ENCODE results near the gene APOL1. TPM values are rescaled to one million over a fixed set of nuclear protein-coding genes. Genes with fewer than 3 reads are reported as not detected.

The APOL1 gene
- total and polyA plus RNA-seq, 9 of the 15 experiments (the other 6 are each of a cell fraction or from before 2014, with no cell fraction given), result 2.5 to 9.7 (median 5.6) TPM

DNA sequence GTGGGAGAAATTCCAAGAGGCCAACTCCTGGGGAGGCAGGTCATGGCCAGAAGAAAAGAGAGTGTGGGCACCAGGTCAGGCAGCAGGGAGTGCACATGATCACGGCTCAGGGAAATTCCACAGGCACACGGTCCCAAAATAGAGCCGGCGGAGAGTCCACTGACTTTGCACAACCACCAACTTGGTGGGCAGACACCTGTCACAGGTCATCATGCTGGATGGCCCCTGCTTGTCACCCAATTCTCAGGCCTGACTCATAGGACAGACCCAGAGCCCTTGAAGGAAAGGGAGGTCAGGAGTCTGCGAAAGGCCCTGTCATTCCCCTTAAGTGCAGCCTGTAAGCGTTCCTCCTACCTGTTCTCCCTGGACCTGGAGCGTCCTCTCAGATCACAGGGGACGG, 29.4 kb upstream of the APOL1 start (continued):
- TF ChIP-seq, protein P1, sequence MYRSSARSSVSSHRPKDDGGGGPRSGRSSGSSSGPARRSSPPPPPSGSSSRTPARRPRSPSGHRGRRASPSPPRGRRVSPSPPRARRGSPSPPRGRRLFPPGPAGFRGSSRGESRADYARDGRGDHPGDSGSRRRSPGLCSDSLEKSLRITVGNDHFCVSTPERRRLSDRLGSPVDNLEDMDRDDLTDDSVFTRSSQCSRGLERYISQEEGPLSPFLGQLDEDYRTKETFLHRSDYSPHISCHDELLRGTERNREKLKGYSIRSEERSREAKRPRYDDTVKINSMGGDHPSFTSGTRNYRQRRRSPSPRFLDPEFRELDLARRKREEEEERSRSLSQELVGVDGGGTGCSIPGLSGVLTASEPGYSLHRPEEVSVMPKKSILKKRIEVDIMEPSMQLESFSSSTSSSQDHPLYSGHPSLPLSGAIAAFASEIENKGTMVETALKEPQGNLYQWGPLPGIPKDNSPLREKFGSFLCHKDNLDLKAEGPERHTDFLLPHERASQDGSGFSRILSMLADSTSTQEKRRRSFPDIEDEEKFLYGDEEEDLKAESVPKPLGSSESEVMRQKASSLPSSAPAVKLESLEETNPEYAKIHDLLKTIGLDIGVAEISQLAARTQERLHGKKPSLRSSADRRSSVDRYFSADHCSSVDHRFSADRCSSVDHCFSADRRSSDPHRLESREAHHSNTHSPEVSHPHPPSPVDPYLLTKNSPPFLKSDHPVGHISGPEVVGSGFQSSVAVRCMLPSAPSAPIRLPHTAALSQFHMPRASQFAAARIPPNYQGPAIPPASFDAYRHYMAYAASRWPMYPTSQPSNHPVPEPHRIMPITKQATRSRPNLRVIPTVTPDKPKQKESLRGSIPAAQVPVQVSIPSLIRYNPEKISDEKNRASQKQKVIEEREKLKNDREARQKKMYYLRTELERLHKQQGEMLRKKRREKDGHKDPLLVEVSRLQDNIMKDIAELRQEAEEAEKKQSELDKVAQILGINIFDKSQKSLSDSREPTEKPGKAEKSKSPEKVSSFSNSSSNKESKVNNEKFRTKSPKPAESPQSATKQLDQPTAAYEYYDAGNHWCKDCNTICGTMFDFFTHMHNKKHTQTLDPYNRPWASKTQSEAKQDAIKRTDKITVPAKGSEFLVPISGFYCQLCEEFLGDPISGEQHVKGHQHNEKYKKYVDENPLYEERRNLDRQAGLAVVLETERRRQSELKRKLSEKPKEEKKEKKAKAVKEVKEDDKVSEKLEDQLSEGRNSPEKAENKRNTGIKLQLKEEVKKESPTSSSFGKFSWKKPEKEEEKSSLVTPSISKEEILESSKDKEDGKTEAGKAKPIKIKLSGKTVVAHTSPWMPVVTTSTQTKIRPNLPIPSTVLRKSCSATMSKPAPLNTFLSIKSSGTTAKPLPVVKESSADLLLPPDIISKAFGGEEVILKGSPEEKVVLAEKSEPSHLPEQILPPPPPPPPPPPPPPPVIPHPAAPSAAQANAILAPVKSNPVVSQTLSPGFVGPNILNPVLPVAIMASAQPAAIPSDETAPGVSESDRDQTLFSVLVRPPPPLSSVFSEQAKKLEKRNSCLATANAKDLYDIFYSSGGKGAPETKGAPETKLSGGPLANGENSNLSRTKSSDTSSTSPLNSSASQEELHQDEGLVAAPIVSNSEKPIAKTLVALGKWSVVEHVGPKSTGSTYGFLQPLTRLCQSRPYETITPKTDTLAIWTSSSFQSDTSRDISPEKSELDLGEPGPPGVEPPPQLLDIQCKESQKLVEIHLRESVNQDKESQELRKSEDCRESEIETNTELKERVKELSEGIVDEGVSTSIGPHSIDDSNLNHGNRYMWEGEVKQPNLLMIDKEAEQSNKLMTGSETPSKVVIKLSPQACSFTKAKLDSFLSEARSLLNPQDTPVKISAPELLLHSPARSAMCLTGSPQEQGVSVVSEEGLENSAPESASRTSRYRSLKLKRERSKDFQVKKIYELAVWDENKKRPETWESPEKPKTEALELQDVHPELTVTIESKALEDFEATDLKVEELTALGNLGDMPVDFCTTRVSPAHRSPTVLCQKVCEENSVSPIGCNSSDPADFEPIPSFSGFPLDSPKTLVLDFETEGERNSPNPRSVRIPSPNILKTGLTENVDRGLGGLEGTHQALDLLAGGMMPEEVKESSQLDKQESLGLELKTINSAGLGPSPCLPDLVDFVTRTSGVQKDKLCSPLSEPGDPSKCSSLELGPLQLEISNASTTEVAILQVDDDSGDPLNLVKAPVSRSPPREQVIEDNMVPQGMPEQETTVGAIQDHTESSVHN (IDR thresholded peaks at IDR 0.05; ENCODE audit: borderline replicate concordance in 1 of 2, low read depth in 1 of 2), result no peak
- TF ChIP-seq ZNF146 (CRISPR knock-in tag; IDR thresholded peaks at IDR 0.05; ENCODE audit: unreplicated experiment) (no peak), RAD51 (IDR thresholded peaks at IDR 0.05; ENCODE audit: borderline replicate concordance, low read depth) (no peak), TCF7 (IDR thresholded peaks at IDR 0.05; ENCODE audit: borderline replicate concordance) (no peak)

Measured in K562 (cell line).